ENCODE results near the gene RALGAPA2.

Gene RALGAPA2

GRCh38 chr20:20491110-20491783, 221.2 kb downstream of the RALGAPA2 start:
- DNase-seq = peak in 1 of 2 experiments; percentile 56

- peak in 1 of 2 experiments; percentile 39 for DNase-seq
Observed at GRCh38 chr20:20490673-20491072, 221.8 kb downstream of the RALGAPA2 start.

GRCh38 chr20:20489648-20490341, 222.6 kb downstream of the RALGAPA2 start:
- DNase-seq = peak in 1 of 2 experiments; percentile 29

GRCh38 chr20:20489054-20489453, 223.4 kb downstream of the RALGAPA2 start:
- peak in 1 of 2 experiments; percentile 16 for DNase-seq

- no peak for DNase-seq
Observed at GRCh38 chr20:20488388-20488787, 224.1 kb downstream of the RALGAPA2 start.

GRCh38 chr20:20487811-20488210, 224.6 kb downstream of the RALGAPA2 start:
- peak; percentile 39 to 61 for DNase-seq

GRCh38 chr20:20483328-20483727, 229.1 kb downstream of the RALGAPA2 start:
- no peak for DNase-seq

GRCh38 chr20:20482453-20482852, 230.0 kb downstream of the RALGAPA2 start:
- DNase-seq = no peak

- DNase-seq = peak in 1 of 2 experiments; percentile 16
Observed at GRCh38 chr20:20480689-20481088, 231.8 kb downstream of the RALGAPA2 start.

- DNase-seq = no peak
Observed at GRCh38 chr20:20480126-20480525, 232.3 kb downstream of the RALGAPA2 start.

- no peak for DNase-seq
Observed at GRCh38 chr20:20477444-20478041, 234.9 kb downstream of the RALGAPA2 start.

- DNase-seq = no peak
Observed at GRCh38 chr20:20476504-20476903, 235.9 kb downstream of the RALGAPA2 start.

GRCh38 chr20:20473657-20474056, 238.8 kb downstream of the RALGAPA2 start:
- DNase-seq = no peak

- DNase-seq = no peak
Observed at GRCh38 chr20:20472684-20473274, 239.7 kb downstream of the RALGAPA2 start.

- DNase-seq = peak in 1 of 2 experiments; percentile 48
Observed at GRCh38 chr20:20466341-20466879, 246.0 kb downstream of the RALGAPA2 start.

- no peak for DNase-seq
Observed at GRCh38 chr20:20465252-20465651, 247.2 kb downstream of the RALGAPA2 start.

- no peak for DNase-seq
Observed at GRCh38 chr20:20463933-20464374, 248.5 kb downstream of the RALGAPA2 start.

GRCh38 chr20:20462185-20462584, 250.3 kb downstream of the RALGAPA2 start:
- no peak for DNase-seq

GRCh38 chr20:20461551-20461950, 250.9 kb downstream of the RALGAPA2 start:
- no peak for DNase-seq

GRCh38 chr20:20459726-20460125, 252.7 kb downstream of the RALGAPA2 start:
- DNase-seq = no peak

GRCh38 chr20:20457392-20458126, 254.9 kb downstream of the RALGAPA2 start:
- DNase-seq = peak; percentile 19 to 41

- DNase-seq = no peak
Observed at GRCh38 chr20:20456741-20457140, 255.7 kb downstream of the RALGAPA2 start.
